Ramos (cell line): ENCODE data around the gene PRDX5.

Experiments
- in situ Hi-C: fragments of 300-500 bp; cut with MboI; formaldehyde crosslinking; loops from one replicate; pipeline ENCODE4 v1.14.3; 2022; ENCODE audit warnings: low sequenced_read_pairs; ENCODE audit not compliant: unreplicated experiment

Gene PRDX5

GRCh38 chr11:64357904-64358535 lies 40.1 kb downstream of the PRDX5 start:
- in situ Hi-C loops, result no loop called here

GRCh38 chr11:64358536-64358906 lies 40.6 kb downstream of the PRDX5 start:
- in situ Hi-C loops, result no loop called here

GRCh38 chr11:64358907-64359711 lies 41.2 kb downstream of the PRDX5 start, which contains the start of gene RPS6KA4:
Gene RPS6KA4 (plus strand): TSS chr11:64359162. CDS start chr11:64359236, 74 bp downstream.
- in situ Hi-C loops, result no loop called here

GRCh38 chr11:64359712-64360445 lies 42.0 kb downstream of the PRDX5 start:
- in situ Hi-C loops, result no loop called here

GRCh38 chr11:64360448-64360921 lies 42.6 kb downstream of the PRDX5 start:
- in situ Hi-C loops, result no loop called here

GRCh38 chr11:64361659-64362058 lies 43.7 kb downstream of the PRDX5 start:
- in situ Hi-C loops, result no loop called here

GRCh38 chr11:64362339-64362738 lies 44.4 kb downstream of the PRDX5 start:
- in situ Hi-C loops, result no loop called here

GRCh38 chr11:64364435-64364834 lies 46.5 kb downstream of the PRDX5 start:
- in situ Hi-C loops, result no loop called here

- in situ Hi-C loops, result no loop called here
These were observed 47.0 kb downstream of the PRDX5 start for GRCh38 chr11:64364911-64365310.

GRCh38 chr11:64366751-64367150 lies 48.8 kb downstream of the PRDX5 start:
- in situ Hi-C loops, result no loop called here

GRCh38 chr11:64367931-64368672 lies 50.2 kb downstream of the PRDX5 start:
- in situ Hi-C loops, result no loop called here

- in situ Hi-C loops, result no loop called here
These were observed 50.8 kb downstream of the PRDX5 start for GRCh38 chr11:64368673-64369074.

GRCh38 chr11:64369440-64370421 lies 51.8 kb downstream of the PRDX5 start:
- in situ Hi-C loops, result no loop called here

GRCh38 chr11:64371201-64371600 lies 53.3 kb downstream of the PRDX5 start:
- in situ Hi-C loops, result no loop called here
